ENCODE data around the gene AUP1. TPM values are rescaled to one million over a fixed set of nuclear protein-coding genes. Genes with fewer than 3 reads are reported as not detected.
A peak's percentile ranks its signal among the peaks of the same experiment; 100 is the strongest.

Gene AUP1
- total and polyA plus RNA-seq, 2 donors (not counting 3 experiments of a cell fraction or from before 2014, with no cell fraction given): 103 to 187 TPM

DNA sequence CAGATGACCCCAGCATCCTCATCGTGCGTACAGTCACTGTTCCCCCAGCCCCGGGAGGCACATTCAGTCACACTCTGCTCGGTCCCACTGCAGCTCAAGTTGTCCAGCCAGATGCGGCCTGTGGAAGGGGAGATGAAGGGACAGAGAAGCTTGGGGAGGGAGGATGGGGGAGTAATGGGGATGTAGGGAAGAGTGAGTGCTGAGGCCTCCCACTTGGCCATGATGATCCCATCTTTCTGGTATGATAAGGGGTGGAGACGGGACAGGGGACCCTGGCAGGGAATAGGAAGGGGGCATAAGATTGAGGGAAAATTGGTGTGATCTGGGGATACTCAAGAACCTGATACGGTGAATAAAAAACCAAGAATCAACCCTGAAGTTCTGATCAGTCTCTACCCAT lies 20.7 kb upstream of the AUP1 start:
- dilution Hi-C loops (cut with MboI; ENCODE audit: extremely low pct_ligation_motif_present, low sequenced_read_pairs): no loop called here
- no peak for TF ChIP-seq FOS (IDR thresholded peaks at IDR 0.05; ENCODE audit: borderline replicate concordance, insufficient read depth, low read length)
- no TSS peak for BruUV-seq (replicated peaks)
- Histone ChIP-seq H3K79me2 (ENCODE audit: control insufficient read depth, insufficient read depth, low read length) (no peaks in the 10 kb centered on the region), H3K9me3 (replicated peaks; ENCODE audit: control insufficient read depth, insufficient read depth, low read length) (no peaks in the 10 kb centered on the region), H3K27me3 (ENCODE audit: control insufficient read depth in 2 of 2, insufficient read depth in 2 of 2, low read length in 2 of 2) (peaks cover 12 to 17% of the 10 kb centered on the region in 2 experiments), H3K9ac (replicated peaks; ENCODE audit: extremely low read depth, insufficient read depth, low read length) (no peak overlapping the region), H3K9me1 (replicated peaks; ENCODE audit: control insufficient read depth, extremely low read depth, insufficient read depth, low read length) (no peaks in the 10 kb centered on the region), H3K4me1 (ENCODE audit: control insufficient read depth, extremely low read depth, insufficient read depth, low read length) (peaks cover 14% of the 10 kb centered on the region), H3K4me2 (ENCODE audit: insufficient read depth, low read length) (no peak overlapping the region), H2AFZ (ENCODE audit: low read depth, low read length) (no peak overlapping the region), H3K27ac (ENCODE audit: insufficient read depth, low read depth, low read length) (no peak overlapping the region), H3K4me3 (replicated peaks in 1 of 3; ENCODE audit: insufficient read depth in 1 of 3, low read depth in 1 of 3, low read length in 3 of 3) (no peak overlapping the region), H3K36me3 (ENCODE audit: control insufficient read depth in 2 of 2, extremely low read depth in 1 of 2, insufficient read depth in 2 of 2, low read length in 2 of 2) (no peaks in the 10 kb centered on the region), H4K20me1 (replicated peaks; ENCODE audit: control insufficient read depth, extremely low read depth, insufficient read depth, low read length) (no peaks in the 10 kb centered on the region)
- FAIRE-seq: no peak
- CTCF ChIA-PET: no interaction called here
- POLR2A ChIA-PET: no interaction called here
- DNase-seq (ENCODE audit: low read depth, low spot score): no peak
- intact Hi-C loops (cut with micrococcal nuclease): no loop called here

DNA sequence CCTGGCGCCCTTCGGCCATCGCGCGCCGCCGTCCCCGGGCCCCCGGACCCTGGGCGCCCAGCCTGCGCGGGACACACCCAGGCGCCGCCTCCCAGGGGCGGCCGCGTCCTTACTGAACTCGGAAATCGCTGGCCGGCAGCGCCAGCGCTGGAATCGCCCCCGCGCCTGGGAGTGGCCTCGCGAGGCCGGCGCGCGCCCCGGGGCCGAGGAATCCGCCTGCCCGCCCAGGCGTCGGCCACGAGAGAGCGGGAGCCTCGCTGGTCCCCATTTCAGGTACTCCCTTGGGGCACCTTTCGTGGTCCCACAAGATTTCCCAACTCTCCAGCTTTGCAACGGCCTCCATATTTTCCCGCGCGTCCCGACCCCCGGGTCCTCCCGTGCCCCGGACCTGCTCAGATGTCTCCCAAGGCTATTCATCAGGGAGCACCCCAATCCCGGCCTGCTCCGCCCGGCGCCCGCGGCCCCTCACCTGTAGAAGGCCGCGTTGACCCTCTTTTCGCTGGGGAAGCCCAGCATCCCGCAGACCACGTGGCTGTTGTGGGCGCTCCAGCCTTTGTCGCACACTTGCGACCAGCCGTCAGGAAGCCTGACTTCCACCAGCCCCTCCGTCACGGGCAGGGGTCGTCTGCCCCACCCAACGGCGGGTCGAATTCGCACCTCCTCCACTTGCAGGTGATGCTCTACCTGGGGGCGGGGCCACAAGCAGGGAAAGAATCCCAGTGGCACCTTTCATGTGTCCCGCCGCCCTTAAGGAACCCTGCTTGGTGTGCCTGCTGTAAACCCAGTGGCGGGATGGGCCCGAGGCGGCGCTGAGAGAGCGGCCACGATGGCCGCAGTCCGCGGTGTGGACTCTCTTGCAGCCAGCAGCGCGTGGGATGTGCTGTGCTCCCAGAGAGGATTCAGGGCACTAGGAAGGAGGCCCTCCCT lies 19.7 kb upstream of the AUP1 start:
- Histone ChIP-seq H3K9me1 (replicated peaks; ENCODE audit: control insufficient read depth, extremely low read depth, insufficient read depth, low read length) (no peaks in the 10 kb centered on the region), H3K36me3 (ENCODE audit: control insufficient read depth in 2 of 2, extremely low read depth in 1 of 2, insufficient read depth in 2 of 2, low read length in 2 of 2) (no peaks in the 10 kb centered on the region), H3K9me3 (replicated peaks; ENCODE audit: control insufficient read depth, insufficient read depth, low read length) (no peaks in the 10 kb centered on the region), H3K9ac (replicated peaks; ENCODE audit: extremely low read depth, insufficient read depth, low read length) (peak overlapping the region; percentile 55), H3K27me3 (ENCODE audit: control insufficient read depth in 2 of 2, insufficient read depth in 2 of 2, low read length in 2 of 2) (peaks cover 12 to 24% of the 10 kb centered on the region in 2 experiments), H3K4me2 (ENCODE audit: insufficient read depth, low read length) (peak overlapping the region; percentile 82), H3K79me2 (ENCODE audit: control insufficient read depth, insufficient read depth, low read length) (no peaks in the 10 kb centered on the region), H2AFZ (ENCODE audit: low read depth, low read length) (peak overlapping the region; percentile 94), H4K20me1 (replicated peaks; ENCODE audit: control insufficient read depth, extremely low read depth, insufficient read depth, low read length) (no peaks in the 10 kb centered on the region), H3K4me3 (replicated peaks in 1 of 3; ENCODE audit: insufficient read depth in 1 of 3, low read depth in 1 of 3, low read length in 3 of 3) (peak overlapping the region; percentile 42 to 84 (median 66)), H3K4me1 (ENCODE audit: control insufficient read depth, extremely low read depth, insufficient read depth, low read length) (peaks cover 14% of the 10 kb centered on the region), H3K27ac (ENCODE audit: insufficient read depth, low read depth, low read length) (no peak overlapping the region)
- ChIA-PET POLR2A (no interaction called here), CTCF (no interaction called here)
- FAIRE-seq (peak; percentile 72), DNase-seq (ENCODE audit: low read depth, low spot score) (peak; percentile 32)
- TF ChIP-seq FOS (IDR thresholded peaks at IDR 0.05; ENCODE audit: borderline replicate concordance, insufficient read depth, low read length) (no peak), EZH2 (IDR thresholded peaks at IDR 0.05; ENCODE audit: borderline replicate concordance, low read depth, low read length, severe bottlenecking) (peak; percentile 23), MYC (IDR thresholded peaks at IDR 0.05; ENCODE audit: low read depth, low read length) (no peak), POLR2A (IDR thresholded peaks at IDR 0.05; ENCODE audit: low read depth, low read length) (peak; percentile 62), POLR2AphosphoS5 (IDR thresholded peaks at IDR 0.05; ENCODE audit: insufficient read depth, low read depth, low read length) (no peak)
- TF ChIP-seq, protein P1, sequence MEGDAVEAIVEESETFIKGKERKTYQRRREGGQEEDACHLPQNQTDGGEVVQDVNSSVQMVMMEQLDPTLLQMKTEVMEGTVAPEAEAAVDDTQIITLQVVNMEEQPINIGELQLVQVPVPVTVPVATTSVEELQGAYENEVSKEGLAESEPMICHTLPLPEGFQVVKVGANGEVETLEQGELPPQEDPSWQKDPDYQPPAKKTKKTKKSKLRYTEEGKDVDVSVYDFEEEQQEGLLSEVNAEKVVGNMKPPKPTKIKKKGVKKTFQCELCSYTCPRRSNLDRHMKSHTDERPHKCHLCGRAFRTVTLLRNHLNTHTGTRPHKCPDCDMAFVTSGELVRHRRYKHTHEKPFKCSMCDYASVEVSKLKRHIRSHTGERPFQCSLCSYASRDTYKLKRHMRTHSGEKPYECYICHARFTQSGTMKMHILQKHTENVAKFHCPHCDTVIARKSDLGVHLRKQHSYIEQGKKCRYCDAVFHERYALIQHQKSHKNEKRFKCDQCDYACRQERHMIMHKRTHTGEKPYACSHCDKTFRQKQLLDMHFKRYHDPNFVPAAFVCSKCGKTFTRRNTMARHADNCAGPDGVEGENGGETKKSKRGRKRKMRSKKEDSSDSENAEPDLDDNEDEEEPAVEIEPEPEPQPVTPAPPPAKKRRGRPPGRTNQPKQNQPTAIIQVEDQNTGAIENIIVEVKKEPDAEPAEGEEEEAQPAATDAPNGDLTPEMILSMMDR (IDR thresholded peaks at IDR 0.05; ENCODE audit: extremely low read depth in 1 of 2, insufficient read depth in 1 of 2, low read depth in 1 of 2, low read length in 2 of 2): no peak
- dilution Hi-C loops (cut with MboI; ENCODE audit: extremely low pct_ligation_motif_present, low sequenced_read_pairs) (no loop called here), intact Hi-C loops (cut with micrococcal nuclease) (loop anchor here (1.0 kb wide), 2 partner anchors 20 to 67 kb away; partner anchors contain the start of genes AUP1, CCDC142 and HTRA2)
- BruUV-seq (replicated peaks): TSS peak; percentile 72

All from endothelial cell of umbilical vein (primary cell).